Sciatic nerve (tissue), 2 donors: ENCODE measurements around the gene INPP5A. TPM values are rescaled to one million over a fixed set of nuclear protein-coding genes. Genes with fewer than 3 reads are reported as not detected.
"Not testable (repeated sequence)": the region's sequence is repeated elsewhere in the genome, so short reads cannot be mapped to it uniquely, and the experiment has no call there.

ENCODE experiments used
- ATAC-seq: fragments of 200-7000 bp; cut with Tn5 transposase; one replicate; pipeline ENCODE4 v1.9.1; 2020; ENCODE audit warnings: mild to moderate bottlenecking, moderate library complexity
- DNase-seq: peaks from one replicate; pipeline ENCODE4 v3.0.0-alpha.2; 2020; ENCODE audit warnings: low spot score
- intact Hi-C: fragments of 100-400 bp; cut with DNase I; formaldehyde crosslinking; loops from one replicate; pipeline ENCODE4 v1.14.2; 2022
- total RNA-seq: library from RNA; stranded (reverse); fragmentation: NEBNext Ultra II Directional; extraction: Animal tissue kit (Norgen Biotek cat#: 25700); gene quantifications from one replicate; pipeline ENCODE4 v1.2.1, GENCODE V29; 2021
- donor health status: DM: no; HTN: no; CAD: no.
- donor health status: DM: no; HTN: no; CAD: no.

Gene INPP5A
- total RNA-seq, 1 donor from 2014 or later = 54.3 TPM

GRCh38 chr10:132668048-132668394 lies 130.4 kb downstream of the INPP5A start:
- ATAC-seq (no peak), DNase-seq (no peak)
- intact Hi-C loops = no loop called here

- intact Hi-C loops = no loop called here
- DNase-seq (peak; percentile 56), ATAC-seq (no peak)
These were observed 131.7 kb downstream of the INPP5A start for GRCh38 chr10:132669208-132669861.

- intact Hi-C loops = no loop called here
- ATAC-seq = no peak
- DNase-seq = peak; percentile 45
These were observed 133.1 kb downstream of the INPP5A start for GRCh38 chr10:132670546-132671227.

DNA sequence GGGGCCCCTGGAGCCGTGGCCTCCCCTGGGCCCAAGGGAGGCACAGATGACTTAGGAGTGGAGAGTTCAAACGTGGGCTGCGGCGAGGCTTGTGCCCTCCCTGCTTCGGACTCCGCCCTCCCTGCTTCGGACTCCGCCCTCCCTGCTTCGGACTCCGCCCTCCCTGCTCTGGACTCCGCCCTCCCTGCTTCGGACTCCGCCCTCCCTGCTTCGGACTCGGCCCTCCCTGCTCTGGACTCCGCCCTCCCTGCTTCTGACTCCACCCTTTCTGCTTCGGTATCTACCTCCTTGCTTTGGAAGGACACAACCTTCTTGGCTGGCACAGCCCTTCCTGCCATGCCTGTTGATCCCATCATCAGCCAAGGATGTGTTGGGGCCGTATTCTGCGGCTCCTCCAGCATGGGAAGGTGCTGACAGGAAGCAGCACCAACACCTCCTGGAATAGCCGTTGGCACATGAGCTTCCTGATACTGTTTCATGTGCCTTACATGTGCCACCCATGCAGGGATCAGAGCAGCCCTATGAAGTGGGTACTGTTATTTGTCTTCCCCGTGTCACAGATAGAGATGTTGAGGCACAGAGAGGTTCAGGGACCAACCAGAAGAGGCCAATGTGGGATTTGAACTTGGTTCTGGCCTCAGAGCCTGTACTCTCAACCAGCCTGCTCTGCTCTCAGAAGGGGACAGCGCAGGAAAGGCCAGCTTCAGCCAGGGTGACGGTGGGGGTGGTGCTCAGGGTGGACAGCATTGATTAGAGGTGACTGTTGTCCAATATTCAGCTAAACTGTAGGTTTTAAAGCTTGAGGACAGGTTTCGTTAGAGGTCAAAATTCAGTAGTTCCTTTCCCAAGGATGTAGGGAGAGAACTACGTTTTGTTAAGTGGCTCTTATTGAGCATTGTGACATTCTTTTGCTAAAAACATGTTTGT lies 133.9 kb downstream of the INPP5A start:
- intact Hi-C loops = no loop called here
- ATAC-seq (no peak), DNase-seq (peak; percentile 54)

GRCh38 chr10:132673746-132674145 lies 136.2 kb downstream of the INPP5A start:
- ATAC-seq, intact Hi-C loops: not testable (repeated sequence)
- DNase-seq = peak; percentile 31

GRCh38 chr10:132674311-132674710 lies 136.7 kb downstream of the INPP5A start:
- peak; percentile 26 for DNase-seq
- intact Hi-C loops = no loop called here
- ATAC-seq = no peak

DNA sequence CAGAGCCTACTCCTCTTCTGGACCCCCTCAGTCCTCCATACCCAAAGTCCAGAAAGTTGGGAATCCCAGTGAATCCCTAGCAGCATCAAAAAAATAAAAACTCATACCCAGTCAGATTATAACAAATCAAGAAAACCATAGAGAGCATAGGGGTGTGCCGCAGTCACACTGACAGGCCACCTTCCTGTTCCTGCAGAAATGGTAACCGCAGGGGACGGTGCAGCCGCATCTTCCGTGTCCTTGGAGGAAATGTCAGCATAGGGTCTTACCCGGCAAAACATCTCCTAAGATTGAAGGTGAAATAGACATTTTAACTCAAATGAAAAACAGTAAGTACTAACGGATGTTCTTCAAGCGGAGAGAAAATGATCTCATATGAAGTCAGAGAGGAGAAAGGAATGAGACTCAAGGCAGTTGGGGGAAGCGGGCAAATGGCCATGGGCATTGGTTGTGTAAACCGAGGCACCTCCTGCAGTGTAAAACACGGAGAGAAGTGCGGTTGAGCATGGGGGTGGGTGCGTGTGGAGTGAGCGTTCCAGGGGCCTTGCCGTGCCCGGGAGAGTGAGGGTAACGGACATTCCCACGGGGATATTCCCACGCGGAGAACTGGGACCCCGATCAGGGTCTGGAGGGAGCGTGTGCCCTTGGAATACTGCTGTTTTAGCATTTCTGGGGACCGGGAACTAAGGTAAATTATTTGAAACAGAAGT lies 137.6 kb downstream of the INPP5A start:
- peak; percentile 31 for DNase-seq
- ATAC-seq = no peak
- intact Hi-C loops = no loop called here

- ATAC-seq (no peak), DNase-seq (peak; percentile 38)
- intact Hi-C loops = no loop called here
These were observed 138.8 kb downstream of the INPP5A start for GRCh38 chr10:132676193-132676891.

- ATAC-seq = no peak
These were observed 139.5 kb downstream of the INPP5A start for GRCh38 chr10:132677096-132677472.

GRCh38 chr10:132677473-132678227 lies 140.1 kb downstream of the INPP5A start:
- intact Hi-C loops = no loop called here
- DNase-seq = peak; percentile 41
- ATAC-seq = no peak

More at GRCh38 chr10:132677096-132677472, 139.5 kb downstream of the INPP5A start:
- intact Hi-C loops = no loop called here
- DNase-seq = no peak

DNA sequence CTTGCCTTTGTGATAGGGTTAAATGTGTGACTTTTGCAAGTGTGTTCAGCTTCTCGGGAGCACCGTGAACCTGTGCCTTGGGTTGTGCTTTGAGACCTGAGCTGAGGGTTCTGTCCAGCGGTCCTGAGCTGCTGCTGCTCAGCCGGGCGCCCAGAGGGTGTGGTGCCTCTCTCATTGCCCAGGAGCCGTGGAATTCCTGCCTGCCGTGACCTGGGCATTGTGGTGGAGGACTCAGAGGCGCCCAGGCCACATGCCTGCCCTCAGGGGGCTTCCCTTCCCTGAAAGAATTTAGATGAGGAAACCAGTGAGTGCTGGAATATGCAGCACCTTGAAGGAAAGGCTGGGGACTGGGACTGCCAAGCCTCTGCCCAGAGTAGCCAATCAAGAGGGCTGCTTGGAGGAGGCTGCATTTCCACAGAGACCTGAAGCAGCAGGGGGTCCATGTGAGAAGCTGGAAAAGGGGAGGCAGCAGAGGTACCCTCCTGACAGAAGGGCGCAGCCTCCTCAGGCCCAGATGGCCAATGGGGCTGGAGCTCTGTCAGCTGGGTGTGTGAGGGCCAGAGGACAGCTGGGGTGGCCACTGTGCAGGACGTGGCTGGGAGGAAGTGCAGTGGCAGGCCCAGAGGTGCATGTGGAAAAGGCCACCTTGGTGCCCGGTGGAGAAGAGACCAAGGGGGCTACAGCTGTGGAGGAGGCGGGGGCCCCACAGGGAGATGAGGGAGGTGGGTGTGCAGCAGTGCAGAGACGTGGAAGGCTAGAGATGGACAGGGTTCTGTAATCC lies 141.0 kb downstream of the INPP5A start:
- ATAC-seq (no peak), DNase-seq (peak; percentile 42)

DNA sequence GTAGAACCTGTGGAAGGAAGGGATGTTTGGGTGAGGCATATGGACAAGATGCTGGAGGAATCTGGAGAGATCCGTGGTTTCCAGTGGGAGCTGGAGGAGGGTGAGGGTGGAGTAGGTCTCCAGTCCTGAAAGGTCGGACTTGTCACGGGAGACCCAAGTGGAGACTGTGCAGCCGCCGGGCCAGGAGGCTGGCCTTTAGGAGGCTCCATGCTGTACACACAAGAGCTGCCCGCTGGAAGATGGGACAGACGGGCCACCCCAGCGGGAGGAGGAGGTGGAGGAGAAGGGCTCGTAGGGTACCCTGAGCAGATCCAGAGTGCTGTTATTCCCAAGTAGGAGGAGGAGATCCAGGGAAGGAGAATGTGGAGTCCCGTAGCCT lies 141.6 kb downstream of the INPP5A start:
- peak; percentile 4 for DNase-seq
- intact Hi-C loops = no loop called here
- ATAC-seq = no peak

More for the DNA sequence above, 141.0 kb downstream of the INPP5A start:
- intact Hi-C loops = no loop called here

DNA sequence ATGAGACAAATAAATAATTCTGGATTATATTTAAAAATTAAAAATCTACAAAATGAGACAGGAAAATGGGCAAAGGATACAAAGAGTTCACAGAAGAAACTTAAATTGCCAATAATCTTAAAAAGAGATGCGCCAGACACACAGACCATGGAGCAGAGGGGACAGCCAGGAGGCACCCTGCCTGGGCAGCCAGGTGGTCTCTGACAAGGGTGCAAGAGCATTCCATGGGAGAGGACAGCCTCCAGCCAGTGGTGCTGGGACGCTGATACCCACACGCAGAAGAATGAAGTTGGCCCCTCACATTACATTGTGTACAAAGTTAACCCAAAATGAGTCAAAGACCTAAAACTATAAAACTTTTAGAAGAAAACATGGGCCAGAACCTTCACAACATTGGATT lies 142.1 kb downstream of the INPP5A start:
- ATAC-seq (no peak), DNase-seq (peak; percentile 9)
- intact Hi-C loops = no loop called here

- intact Hi-C loops, ATAC-seq: not testable (repeated sequence)
- peak; percentile 30 for DNase-seq
These were observed 143.2 kb downstream of the INPP5A start for GRCh38 chr10:132680741-132681140.

- intact Hi-C loops = no loop called here
- peak; percentile 56 for DNase-seq
These were observed 144.5 kb downstream of the INPP5A start for GRCh38 chr10:132681858-132682755.

More at GRCh38 chr10:132681858-132682755, 144.5 kb downstream of the INPP5A start:
- no peak for ATAC-seq
